HL-60 (cell line): Measurements from ENCODE around the gene CD300LF.

Experiments
- DNase-seq, 2 experiments: peaks; one replicate each; pipeline ENCODE4 v3.0.0-alpha.2; 2010 to 2020; ENCODE audit warnings: low read depth in 1 of 2, low spot score in 1 of 2
- H3K27ac ChIP-seq: fragments of 250-450 bp; sonication (Bioruptor Pico); replicated peaks from 2 replicates; pipeline ENCODE4 v1.5.1; 2020; ENCODE audit warnings: mild to moderate bottlenecking, moderate library complexity
- H3K27me3 ChIP-seq: fragments of 250-450 bp; sonication (Bioruptor Pico); 2 replicates; pipeline ENCODE4 v1.5.1; 2021; ENCODE audit warnings: mild to moderate bottlenecking, moderate library complexity; ENCODE audit not compliant: insufficient read depth, poor library complexity, severe bottlenecking
- H3K4me3 ChIP-seq: replicated peaks from 2 replicates; pipeline ENCODE4 v1.5.1; 2011; ENCODE audit warnings: mild to moderate bottlenecking, control low read depth, low read length; ENCODE audit not compliant: insufficient read depth
- CTCF ChIP-seq: IDR thresholded peaks from one replicate; pipeline ENCODE4 v1.5.1; 2011; ENCODE audit warnings: low read length, control low read depth, inconsistent platforms; ENCODE audit not compliant: insufficient read depth
- GABPA ChIP-seq: IDR thresholded peaks from 2 replicates; pipeline ENCODE4 v1.6.1; 2012; ENCODE audit warnings: low read depth
- POLR2AphosphoS5 ChIP-seq: IDR thresholded peaks from 2 replicates; pipeline ENCODE4 v1.6.1; 2012; ENCODE audit warnings: low read depth
- SPI1 ChIP-seq: IDR thresholded peaks from 2 replicates; pipeline ENCODE4 v1.6.1; 2012; ENCODE audit warnings: low read depth, mild to moderate bottlenecking, borderline replicate concordance
- TF ChIP-seq, protein P1 (sequence below): IDR thresholded peaks from 2 replicates; pipeline ENCODE4 v1.6.1; 2012; ENCODE audit warnings: low read depth; ENCODE audit not compliant: insufficient replicate concordance

CD300LF gene

DNA sequence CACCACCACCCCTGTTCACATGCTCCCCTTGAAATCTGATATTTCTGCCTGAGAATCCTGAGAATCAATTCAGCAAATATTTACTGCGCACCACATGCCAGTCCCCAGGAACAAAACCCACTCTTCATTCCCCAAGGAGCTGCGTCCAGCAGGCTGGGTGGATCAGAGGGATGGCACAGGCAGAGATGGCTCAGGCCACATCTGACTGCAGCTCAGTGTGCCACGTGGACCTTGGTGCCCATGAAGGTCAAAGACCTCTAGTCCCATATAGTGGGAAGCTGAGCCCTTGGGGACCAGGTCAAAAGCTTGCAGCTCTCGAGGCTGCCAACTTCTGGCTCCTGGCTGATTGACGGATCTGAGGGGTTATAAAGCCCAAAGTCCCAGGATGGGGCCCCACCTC is 31.8 kb downstream of the CD300LF start:
- Histone ChIP-seq H3K27ac (no peak overlapping the region), H3K4me3 (no peak overlapping the region), H3K27me3 (peaks cover 2% of the 10 kb centered on the region)
- no peak for DNase-seq
- TF ChIP-seq, protein P1, sequence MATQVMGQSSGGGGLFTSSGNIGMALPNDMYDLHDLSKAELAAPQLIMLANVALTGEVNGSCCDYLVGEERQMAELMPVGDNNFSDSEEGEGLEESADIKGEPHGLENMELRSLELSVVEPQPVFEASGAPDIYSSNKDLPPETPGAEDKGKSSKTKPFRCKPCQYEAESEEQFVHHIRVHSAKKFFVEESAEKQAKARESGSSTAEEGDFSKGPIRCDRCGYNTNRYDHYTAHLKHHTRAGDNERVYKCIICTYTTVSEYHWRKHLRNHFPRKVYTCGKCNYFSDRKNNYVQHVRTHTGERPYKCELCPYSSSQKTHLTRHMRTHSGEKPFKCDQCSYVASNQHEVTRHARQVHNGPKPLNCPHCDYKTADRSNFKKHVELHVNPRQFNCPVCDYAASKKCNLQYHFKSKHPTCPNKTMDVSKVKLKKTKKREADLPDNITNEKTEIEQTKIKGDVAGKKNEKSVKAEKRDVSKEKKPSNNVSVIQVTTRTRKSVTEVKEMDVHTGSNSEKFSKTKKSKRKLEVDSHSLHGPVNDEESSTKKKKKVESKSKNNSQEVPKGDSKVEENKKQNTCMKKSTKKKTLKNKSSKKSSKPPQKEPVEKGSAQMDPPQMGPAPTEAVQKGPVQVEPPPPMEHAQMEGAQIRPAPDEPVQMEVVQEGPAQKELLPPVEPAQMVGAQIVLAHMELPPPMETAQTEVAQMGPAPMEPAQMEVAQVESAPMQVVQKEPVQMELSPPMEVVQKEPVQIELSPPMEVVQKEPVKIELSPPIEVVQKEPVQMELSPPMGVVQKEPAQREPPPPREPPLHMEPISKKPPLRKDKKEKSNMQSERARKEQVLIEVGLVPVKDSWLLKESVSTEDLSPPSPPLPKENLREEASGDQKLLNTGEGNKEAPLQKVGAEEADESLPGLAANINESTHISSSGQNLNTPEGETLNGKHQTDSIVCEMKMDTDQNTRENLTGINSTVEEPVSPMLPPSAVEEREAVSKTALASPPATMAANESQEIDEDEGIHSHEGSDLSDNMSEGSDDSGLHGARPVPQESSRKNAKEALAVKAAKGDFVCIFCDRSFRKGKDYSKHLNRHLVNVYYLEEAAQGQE, result no peak

DNA sequence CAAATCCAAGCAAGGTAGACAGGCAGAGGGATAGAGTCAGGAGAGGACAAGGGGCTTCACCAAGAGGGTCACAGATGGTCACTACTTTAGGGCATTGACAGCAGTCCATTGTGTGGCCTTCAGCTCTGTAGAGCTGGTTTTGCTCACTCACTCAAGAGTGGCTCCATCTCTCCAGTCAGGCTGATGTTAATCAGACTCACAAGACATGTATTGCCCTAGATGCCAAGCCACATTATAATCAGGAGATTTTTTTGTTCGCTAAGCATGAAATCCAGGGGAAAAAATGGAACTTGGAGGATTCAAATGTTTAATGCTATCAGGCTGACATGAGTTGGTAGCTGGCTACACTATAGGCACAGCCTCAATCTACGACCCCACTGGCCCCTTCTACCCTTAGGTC is 32.5 kb downstream of the CD300LF start:
- Histone ChIP-seq H3K4me3 (no peak overlapping the region), H3K27ac (no peak overlapping the region), H3K27me3 (peaks cover 2% of the 10 kb centered on the region)
- no peak for TF ChIP-seq CTCF
- no peak for TF ChIP-seq POLR2AphosphoS5
- TF ChIP-seq GABPA, result no peak
- TF ChIP-seq SPI1, result no peak
- TF ChIP-seq, protein P1, result no peak
- no peak for DNase-seq

DNA sequence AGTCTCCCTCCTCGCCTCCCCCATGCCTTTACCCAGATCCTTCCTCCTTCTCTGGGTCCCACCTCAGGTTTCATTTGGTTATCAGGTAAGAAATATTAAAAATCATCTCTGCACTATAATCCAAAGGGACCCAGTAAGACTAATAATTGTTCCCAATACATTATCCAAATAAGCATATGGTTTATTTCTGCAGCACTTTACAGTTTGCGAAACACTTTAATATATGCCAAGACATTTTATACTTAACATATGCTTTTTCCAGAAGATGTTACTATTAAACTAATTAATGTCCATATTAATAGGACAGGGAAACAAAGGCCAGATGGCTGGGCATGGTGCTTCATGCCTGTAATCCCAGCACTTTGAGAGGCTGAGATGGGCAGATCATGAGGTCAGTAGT is 33.3 kb downstream of the CD300LF start:
- no peak for DNase-seq
- H3K27me3 ChIP-seq, result peaks cover 2% of the 10 kb centered on the region
- H3K27ac ChIP-seq, result no peak overlapping the region
- H3K4me3 ChIP-seq, result no peak overlapping the region
- TF ChIP-seq, protein P1, result no peak
- TF ChIP-seq SPI1 (no peak), CTCF (no peak), POLR2AphosphoS5 (no peak), GABPA (no peak)

GRCh38 chr17:74678541-74678940 is 34.2 kb downstream of the CD300LF start:
- TF ChIP-seq POLR2AphosphoS5 (no peak), GABPA (no peak), CTCF (no peak), SPI1 (no peak)
- TF ChIP-seq, protein P1, result no peak
- Histone ChIP-seq H3K4me3 (no peak overlapping the region), H3K27ac (no peak overlapping the region), H3K27me3 (peaks cover 2% of the 10 kb centered on the region)
- DNase-seq, result no peak
